Measurements from ENCODE around the gene TMEM161B.
"Not testable (repeated sequence)": the region's sequence is repeated elsewhere in the genome, so short reads cannot be mapped to it uniquely, and the experiment has no call there.

TMEM161B gene

DNA sequence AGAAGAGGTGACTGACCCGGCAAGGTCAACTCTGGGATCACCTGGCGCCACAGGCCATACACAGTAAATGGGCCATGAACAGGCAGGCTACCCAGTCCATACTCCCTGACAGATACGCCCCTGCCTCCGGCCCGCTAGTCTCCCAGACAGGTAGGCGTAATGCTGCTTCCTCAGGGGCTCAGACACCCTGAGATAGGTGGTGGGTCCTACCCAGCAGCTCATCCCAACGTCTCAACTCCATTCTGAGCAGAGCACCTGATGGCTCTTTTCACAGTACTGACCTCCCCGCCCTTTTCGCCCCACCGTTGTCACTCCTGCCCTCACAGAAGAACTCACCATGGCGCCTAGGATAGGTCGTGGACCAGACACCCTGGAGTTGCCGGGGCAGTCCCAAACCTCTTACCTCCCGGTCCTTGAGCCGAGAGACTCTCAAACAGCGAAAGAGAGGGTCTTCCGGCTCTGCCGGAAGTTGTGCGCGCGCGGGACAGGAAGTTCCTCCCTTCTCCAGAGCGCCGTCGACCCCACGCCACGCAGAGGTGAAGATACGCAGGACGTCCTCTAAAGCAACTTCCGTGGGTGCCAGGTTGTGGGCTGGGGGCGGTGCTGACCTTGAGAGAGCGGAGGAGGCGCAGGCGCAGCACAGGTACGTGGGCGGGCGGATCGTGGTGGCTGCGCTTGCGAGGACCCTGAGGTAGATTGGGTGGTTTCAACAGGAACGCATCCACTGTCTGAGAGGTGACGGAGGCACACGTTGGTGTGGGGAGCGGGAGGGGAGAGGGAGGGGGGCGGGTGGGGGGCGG lies at the start of gene TMEM161B:
Gene TMEM161B, minus strand, starts transcription at position 461 of the 800 bp plus-strand sequence. Its CDS starts 122 bp downstream, at position 339.
- peak; percentile 81 for DNase-seq (ENCODE audit: low spot score)

DNA sequence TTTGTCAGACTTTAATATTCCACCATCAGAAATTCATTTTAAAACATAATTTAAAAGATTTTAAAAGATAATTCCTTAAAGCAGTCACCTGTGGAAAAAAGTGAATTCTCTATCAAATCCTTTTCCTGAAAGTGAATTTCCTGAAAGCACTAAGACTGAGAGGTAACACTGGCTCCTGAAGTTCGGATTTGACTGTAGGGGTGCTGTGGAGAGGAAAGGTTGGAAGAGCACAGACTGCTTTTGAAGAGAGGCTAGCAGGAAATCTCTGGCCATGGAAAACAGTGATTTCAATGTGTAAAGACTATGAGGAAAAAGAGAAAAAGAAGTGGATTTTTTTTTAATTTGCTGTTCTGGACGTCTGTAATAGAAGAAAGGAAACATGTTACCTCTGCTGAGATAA lies 35.7 kb upstream of the TMEM161B start:
- no peak for DNase-seq (ENCODE audit: low spot score)

DNA sequence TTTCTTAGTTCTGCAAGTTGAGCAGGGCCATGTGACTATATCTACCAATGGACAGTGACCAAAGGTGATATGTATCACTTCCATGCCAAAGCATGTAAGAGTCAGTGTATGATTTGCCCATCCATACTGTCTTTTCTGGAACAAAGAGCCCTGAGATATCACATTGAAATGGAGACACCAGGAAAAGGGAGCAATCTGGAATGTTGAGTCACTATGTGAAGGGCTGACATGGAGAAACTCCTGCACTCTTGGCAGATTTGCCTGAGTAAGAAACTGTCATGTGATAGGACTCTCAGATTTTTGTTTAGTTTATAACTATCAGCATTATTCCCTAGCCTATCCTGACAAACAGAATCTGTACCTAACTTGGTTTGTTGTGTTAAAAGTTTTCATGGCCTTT lies 29.8 kb upstream of the TMEM161B start:
- DNase-seq (ENCODE audit: low spot score) = no peak

DNA sequence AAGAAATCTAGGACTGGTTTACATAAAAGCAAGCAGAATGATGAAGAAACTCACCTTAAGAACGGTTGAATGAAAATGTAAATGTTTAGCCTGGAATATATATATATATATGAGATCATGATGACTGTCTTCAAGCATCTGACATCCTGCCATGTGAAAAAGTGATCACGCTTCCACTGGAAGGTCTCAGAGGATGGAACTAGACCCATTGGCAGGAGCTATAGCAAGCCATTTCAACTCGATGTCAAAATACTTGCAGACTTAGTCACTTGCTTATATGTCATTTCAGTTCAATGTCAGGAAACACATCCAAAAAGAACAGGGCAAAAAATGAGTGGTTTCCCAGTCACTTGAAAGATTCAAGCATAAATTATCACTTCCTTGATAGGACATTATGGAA lies 22.2 kb upstream of the TMEM161B start:
- no peak for DNase-seq (ENCODE audit: low spot score)

DNA sequence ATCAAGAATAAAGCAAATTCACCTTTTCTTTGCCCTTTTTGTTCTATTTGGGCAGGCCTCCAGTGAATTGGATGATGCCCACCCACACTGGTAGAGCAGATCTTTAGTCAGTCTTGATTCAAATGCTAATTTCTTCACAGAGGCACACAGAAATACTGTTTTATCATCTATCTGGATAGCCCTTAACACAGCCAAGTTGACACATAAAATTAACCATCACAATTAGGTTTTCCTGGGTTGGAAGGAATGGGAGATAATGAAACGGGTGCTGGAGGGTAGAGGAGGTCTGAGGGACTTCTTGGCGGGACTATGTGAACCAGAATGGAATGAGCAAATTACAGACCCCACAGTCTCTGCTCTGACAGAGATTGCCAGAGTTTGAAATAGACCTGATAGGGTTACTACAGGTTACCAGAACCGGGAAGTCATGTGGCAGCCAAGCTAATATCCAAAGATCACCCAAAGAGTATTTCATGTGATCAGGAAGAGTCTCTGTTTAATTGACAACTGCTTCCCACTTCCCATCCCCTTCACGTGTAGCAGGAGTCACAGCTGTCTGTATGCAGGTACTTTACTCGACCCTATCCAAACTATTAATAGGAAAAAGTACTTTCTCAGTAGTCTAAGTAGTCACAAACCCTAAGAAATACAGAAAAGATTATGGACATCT lies 20.0 kb upstream of the TMEM161B start:
- DNase-seq (ENCODE audit: low spot score) = no peak

DNA sequence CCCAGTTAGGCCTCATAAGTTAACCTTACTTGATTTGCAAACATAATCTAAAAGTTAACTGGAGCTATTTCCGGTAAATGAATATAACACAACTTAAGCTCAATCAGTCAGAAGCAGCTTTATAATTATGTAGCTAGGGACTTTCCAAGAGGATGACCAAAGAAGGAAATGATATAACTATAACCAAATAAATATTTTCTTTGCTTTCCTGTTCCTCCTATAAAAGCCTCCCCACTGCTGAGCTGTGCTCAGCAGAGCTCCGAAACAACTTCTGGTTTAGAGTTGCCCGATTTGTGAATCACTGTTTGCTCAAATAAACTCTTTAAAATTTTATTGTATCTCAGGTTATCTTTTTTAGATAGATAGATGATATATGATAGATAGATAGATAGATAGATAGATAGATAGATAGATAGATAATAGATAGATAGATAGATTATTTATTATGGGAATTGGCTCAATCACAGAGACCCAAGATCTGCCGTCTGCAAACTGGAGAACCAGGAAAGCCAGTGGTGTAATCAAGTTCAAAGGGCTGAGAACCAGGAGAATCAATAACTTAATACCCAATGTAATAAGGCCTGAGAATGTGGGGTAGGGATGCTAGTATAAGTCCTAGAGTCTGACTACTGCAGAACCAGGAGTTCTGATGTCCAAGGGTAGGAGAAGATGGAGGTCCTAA lies 19.3 kb upstream of the TMEM161B start:
- DNase-seq (ENCODE audit: low spot score) = no peak

DNA sequence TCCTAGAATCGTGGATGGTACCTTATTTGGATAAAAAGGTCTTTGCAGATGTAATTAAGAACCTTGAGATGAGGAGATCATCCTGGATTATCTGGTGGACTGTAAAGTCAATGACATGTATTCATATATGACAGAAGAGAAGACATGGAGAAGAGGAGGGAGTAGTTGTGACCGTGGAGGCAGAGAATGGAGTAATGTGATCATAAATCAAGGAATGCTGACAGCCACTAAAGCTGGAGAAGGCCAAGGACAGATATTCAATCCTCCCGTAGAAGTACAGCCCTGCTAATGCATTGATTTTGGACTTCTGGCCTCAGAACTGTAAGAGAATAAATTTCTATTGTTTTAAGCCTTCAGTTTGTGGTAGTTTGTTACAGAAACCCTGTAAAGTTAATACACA lies 18.7 kb upstream of the TMEM161B start:
- DNase-seq (ENCODE audit: low spot score) = no peak

DNA sequence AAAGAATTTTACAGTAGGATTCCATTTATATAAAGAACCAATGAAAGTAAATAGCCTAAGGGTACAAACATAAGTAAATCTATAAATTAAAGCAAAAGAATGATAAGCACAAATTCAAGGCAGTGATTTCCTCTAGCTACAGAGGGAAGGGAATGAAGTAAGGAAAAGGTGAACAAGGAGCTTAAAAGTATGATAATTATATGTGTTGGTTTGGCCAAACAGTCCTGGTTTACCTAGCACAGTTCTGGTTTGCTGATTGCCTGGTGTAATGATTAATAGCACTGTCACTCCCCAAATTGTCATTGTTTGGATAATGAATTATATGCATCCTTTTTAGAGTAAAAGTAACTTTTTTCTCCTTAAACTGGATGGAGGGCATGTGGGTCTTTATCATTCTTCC lies 15.0 kb upstream of the TMEM161B start:
- no peak for DNase-seq (ENCODE audit: low spot score)

DNA sequence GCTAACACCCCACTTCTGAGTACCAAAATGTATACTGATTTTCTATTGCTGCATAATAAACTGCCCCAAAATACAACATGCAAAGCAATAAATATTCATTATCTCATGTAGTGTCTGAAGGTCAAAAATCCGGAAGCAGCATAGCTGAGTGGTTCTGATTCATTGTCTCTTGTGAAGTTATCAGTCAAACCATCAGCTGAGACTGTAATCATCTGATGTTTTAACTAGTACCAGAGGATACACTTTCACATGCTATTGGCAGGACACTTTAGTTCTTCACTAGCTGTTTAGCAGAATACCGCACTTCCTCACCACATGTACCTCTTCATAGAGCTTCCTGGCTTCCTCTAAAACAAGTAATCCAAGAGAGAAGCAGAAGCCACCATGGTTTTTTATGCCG lies 12.7 kb upstream of the TMEM161B start:
- DNase-seq (ENCODE audit: low spot score) = no peak

DNA sequence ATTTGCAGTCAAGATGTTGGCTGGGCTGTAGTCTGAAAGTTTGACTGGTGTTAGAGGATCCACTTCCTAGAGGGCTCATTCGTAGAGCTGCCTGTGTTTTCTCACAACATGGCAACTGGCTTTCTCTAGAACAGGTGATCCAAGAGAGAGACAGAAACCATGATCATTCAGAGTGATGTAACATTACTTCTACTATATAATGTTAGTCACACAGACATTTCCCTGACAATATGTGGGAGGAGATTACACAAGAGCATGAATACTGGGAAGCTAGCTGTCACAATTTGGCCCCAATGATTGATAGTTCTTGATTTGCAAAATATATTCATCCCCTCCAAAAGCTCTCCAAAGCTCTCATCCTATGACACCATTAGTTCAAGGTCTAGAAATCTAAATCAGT lies 10.9 kb upstream of the TMEM161B start:
- no peak for DNase-seq (ENCODE audit: low spot score)

DNA sequence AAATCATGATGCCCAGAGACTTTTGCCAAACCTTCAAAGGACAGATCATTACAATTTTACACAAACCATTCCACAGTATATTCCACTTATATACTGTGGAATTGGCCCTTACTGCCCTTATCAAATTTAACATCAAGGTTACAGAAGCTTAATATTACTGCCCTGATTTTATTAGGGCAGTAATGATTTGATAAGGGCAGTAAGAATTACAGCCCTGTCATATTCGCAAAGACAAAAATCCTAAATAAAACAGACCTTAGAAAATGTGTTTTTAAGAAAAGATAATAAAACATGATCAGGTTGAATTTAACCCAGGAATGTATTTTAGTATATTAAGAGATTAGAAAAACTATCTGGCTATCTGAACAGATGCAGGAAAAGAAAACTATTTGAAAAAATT lies 7.7 kb upstream of the TMEM161B start:
- DNase-seq (ENCODE audit: low spot score) = no peak

DNA sequence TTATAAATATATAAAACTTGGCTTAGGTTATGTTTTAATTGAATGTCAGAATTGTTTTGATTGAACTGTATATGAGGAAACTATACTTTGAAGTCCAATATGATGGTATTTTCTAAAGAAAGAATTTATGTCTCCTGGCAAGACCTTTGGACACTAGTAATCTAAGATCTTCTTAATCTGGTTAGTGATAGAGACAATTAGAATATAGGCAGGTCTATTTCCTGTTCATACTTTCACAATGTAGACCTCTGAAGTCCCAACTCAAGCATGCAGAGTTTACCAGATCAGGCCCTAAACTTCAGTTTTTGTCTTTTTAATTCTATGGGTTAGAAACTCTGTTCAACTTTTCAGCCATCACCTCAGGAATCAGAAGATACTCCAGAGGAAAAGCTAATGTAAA lies 6.9 kb upstream of the TMEM161B start:
- DNase-seq (ENCODE audit: low spot score) = no peak

DNA sequence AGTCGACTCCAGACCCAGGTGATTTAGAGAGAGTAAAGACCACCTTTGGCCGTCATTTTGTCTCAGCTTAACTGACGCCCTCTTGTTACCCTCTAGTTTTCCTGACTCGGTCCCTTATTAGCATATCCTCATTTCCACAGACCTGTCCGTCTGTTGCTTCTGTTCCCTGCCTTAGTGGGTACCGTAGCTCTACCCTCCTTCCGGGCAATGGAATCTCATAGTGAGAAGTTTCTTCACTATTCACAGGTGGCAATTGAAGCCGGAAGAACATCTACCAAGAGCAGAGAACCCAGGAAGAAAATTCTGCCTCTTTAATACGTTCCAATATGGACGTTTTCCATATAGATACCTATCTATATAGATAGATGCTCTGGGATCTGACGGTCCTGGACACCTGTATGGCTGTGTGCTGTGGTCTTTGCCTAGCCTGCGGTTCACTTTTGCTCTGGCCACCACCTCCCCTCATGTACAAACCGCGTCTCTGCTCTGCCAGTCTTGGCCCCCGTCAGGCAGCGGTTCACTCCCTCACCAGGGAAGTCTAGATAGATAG lies 652 bp upstream of the TMEM161B start:
- peak; percentile 21 for DNase-seq (ENCODE audit: low spot score)

DNA sequence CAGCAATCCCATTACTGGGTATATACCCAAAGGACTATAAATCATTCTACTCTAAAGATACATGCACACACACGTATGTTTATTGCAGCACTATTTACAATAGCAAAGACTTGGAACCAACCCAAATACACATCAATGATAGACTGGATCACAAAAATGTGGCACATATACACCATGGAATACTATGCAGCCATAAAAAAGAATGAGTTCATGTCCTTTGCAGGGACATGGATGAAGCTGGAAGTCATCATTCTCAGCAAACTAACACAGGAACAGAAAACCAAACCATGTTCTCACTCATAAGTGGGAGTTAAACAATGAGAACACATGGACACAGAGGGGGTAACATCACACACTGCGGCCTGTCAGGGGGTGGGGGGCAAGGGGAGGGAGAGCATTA lies 4.1 kb downstream of the TMEM161B start:
- not testable (repeated sequence) for DNase-seq (ENCODE audit: low spot score)

DNA sequence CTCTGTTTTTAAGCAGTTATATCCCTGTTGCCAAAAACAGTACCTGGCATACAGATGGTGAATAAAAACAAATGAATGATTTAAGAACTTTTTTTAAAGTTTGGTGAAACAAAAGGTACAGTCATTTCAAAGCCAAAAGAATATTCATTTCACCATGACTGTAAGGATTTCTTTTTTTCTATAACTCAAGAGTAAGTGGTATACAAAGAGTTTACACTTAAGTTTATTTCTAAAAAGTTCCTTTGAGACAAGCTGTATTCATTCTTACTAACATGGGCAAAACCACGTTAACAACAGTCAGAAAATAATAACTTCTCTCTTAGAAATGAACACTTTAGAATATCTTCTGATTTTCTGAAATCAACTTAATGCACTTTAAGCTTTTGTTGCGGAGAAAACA lies 5.3 kb downstream of the TMEM161B start:
- no peak for DNase-seq (ENCODE audit: low spot score)

DNA sequence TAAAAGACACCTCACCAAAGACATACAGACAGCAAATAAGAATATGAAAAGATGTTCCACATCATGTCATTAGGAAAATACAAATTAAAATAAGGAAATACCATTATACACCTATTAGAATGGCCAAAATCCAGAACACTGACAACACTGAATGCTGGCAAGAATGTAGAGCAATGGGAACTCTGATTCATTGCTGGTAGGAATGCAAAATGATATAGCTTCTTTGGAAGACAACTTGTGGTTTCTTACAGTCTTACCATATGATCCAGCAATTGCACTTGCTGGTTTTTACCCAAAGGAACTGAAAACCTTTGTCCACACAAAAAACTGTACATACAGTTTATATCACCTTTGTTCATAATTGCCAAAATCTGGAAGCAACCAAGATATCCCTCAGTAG lies 6.5 kb downstream of the TMEM161B start:
- no peak for DNase-seq (ENCODE audit: low spot score)

DNA sequence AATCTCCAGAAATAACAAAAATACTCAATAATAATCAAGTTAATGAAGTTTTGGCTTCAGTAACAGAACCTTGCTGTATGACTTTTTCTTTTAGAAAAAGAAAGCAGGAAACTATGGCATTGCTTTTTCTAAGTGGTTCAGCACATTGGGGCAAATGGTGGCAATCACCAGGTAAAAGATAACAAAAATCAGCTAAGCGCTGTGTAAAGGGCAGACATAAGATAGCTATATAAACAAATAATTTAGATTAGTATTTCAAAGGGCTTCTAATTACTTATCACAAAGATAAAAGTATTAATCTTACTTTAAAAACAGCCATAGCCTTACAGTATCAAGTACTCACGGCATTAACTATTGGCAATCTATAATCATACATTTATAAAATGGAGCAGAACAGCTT lies 10.0 kb downstream of the TMEM161B start:
- DNase-seq (ENCODE audit: low spot score) = no peak

DNA sequence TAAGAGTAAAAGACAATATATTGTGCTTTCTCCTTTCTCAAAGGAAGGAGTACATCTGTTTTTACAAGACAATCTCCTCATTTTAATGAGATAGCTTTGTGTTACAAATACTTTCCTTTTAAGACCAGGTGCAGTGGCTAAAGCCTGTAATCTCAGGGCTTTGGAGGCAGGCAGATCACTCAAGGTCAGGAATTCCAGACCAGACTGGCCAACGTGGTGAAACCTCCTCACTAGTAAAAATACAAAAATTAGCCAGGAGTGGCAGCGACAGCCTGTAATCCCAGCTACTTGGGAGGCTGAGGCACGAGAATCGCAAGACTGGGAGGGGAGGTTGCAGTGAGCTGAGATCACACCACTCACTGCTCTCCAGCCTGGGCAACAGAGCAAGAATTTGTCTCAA lies 11.8 kb downstream of the TMEM161B start:
- DNase-seq (ENCODE audit: low spot score) = no peak

DNA sequence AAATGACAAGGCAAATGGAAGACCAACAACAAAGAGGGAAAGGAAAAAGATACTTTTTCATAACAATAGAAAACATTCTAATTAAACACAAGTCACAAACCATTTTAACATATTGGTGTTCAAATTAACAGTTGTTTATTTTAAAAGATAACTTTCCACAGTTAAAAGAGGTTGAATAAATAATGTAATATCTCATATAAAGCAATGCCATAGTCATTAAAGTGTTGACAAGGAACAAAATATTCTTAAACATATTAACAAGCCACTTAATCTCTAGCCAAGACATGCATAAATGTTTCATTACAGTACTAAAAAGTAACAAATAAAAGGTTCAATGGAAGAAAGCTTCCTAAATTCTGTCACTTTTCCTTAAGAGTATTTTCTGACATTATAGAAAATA lies 12.6 kb downstream of the TMEM161B start:
- DNase-seq (ENCODE audit: low spot score) = no peak

DNA sequence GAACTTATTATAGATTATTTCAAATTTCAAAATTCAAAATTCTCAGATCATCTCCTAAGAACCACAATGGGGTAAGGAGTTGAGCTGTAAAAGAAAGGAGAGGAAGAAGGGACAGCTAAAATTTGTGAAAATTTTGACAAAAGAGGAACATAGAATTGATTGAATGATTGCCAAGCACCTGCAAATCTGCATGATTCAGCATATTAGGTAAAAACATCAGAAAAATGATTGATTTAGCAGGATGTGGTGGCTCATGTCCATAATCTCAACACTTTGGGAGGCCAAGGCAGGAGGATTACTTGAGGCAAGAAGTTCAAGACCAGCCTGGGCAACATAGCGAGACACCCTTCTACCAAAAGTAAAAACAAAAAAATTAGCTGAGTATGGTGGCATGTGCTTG lies 14.3 kb downstream of the TMEM161B start:
- no peak for DNase-seq (ENCODE audit: low spot score)

DNA sequence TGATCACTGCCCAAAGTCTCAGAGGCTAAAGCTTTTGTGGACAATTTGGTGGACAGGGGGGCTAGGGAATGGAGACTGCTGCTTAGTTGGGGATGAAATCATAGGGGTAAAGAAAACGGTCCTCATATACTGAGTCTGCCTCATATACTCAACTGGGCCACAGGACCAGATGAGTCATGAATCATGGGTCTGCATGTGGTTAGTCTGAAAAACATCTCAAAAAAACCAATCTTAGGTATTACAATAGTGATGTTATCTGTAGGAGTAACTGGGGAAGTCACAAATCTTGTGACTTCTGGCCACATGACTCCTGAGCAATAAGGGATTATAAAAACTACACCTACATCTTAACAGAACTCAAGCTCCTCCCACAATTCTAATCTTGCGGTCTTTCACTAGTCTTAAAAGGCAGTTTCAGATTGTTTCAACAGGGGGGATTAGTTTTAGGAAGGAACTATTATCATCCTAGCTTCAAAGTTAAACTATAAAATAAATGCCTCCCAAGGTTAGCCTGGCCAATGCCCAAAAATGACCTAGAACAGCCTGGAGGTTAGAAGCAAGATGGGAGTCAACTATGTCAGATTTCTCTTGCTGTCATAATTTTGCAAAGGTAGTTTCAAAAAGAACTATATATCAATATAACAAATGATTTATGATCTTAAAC lies 17.5 kb downstream of the TMEM161B start:
- DNase-seq (ENCODE audit: low spot score) = no peak

DNA sequence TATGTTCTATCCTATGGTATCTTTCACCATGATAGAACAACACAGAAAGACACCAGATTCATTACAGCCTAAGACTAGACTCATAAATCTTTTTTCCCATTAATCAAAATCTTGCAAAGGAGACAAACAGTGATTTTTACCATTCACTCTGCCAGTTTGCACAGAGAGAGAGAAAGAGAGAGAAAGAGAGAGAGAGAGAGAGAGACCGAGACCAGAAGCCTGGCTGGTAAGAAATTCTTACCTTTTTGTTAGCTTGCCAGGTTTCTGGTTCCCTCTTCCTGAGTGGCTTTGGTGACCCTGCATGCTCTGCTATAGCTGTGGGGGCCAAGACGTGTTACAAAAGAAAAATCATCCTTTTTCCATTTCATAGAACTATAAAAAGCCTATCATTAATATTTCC lies 18.6 kb downstream of the TMEM161B start:
- DNase-seq (ENCODE audit: low spot score) = no peak
